Hematopoietic multipotent progenitor cell treated with erythropoietin and hydrocortisone succinate and interleukin-3 and kit ligand, for 6 days (in vitro differentiated cells): ENCODE measurements around the gene THBD.
A peak's percentile ranks its signal among the peaks of the same experiment; 100 is the strongest.

Experiments used
- DNase-seq: peaks from one replicate; pipeline ENCODE4 v3.0.0-alpha.2; 2015

Gene THBD

DNA sequence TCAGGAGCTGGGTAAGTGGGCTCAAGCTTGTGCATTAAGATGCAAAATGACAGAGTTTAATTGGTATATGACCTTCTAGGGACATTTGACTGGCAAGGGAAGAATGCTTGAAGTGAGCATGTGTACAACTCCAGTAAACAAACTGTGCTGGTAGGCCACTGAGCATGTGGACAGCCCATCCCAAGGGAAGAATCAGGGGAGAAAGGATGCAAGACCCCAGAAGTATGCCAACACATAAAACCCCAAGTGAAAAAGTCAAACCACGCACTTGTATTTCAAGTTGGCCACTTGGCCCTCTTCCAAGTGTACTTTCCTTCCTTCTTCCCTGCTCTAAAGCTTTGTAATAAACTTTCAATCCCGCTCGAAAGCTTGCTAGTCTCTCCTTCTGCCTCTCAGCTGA, 10.4 kb upstream of the THBD start:
- peak; percentile 36 for DNase-seq

DNA sequence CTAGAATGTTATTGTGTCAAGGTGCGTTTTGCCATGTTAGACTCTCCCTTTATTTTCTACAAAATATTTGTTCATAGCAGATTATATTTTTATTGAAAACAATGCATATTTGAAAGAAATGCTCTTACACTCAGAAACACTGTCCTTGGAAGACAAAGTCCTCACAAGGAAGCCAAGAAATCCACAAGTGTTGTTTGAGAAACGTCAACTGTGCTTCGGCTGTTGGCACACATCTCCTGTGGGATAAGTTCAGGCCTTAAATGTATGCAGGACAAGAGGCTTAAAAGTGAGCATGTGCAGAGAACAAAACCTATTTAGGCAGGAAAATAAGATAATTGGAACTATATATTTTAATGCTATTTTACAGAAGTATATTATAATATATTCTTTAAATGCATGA, 9.5 kb upstream of the THBD start:
- DNase-seq, result no peak

DNA sequence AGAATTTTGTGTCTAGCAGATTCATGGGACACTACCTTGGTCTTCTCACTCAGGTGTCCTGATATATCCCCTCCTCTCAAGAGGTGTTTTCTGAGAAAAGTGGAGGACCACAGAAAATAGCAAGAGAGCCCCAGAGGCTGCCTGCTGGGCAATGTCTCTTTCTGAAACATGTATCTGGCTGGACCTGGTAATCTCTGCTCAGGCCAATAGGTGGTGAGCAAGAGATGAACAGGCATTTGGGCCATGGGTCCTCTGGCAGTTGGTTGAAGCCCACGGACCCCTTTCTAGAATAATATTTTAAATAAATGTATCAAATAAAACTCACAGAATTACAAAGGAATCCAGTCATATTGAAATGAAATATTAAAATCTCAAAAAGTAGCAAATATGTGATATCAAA, 8.8 kb upstream of the THBD start:
- no peak for DNase-seq

DNA sequence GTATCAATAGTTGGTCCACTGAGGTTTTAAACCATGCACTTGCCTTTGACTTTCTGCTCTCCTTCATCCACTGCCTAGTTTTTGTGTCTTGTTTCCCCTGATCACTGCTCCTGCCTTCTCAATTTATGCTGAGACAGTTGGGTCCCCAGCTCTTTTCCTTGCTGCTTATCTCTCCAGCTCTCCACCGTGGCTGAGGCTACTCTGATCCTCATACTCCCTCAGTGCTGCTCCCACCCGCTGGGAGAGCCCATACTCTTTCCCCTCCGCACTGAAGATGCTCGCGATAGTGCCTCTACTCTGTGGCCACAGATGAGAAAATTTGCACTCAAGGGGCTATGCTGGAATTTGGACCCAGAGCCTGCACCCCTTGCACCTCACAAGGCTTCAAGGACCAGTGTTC, 3.4 kb upstream of the THBD start:
- no peak for DNase-seq

DNA sequence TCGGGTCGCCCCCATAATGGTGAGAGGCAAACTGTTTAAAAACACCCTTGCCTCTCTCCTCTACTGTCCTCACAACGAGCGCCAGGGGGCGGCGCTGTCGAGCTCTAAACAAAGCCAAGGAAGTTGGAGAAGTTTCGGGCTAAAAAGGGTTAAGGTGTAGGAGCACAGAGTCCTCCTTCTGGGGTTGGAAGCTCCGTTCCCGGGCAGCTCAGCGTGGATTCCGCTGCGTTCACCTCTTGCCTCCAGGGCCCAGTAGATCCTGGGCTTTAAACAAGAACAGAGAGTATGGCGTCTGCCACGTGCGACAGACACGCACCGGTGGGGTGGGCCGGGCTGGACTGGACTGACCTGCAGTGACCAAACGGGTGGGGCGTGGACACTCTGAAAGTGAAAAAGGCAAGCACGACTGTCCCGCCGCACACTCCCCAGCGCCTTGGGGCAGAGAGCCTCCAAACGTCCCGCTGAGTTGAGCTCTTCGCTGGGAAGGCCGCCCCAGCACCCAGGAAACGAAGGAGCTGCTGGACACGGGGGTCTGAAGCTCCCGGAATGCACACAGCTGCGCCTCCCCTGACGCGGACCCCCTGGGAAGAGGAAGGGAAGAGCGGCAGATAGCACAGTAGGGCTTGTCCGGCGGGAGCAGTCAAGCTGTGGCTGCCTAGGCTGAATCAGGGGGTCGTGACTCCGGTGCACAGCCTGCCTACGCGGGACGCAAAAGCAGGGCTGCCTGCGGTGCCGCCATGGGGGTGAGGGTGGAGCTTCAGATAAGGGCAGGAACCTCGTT, 1.6 kb upstream of the THBD start:
- peak; percentile 87 for DNase-seq

DNA sequence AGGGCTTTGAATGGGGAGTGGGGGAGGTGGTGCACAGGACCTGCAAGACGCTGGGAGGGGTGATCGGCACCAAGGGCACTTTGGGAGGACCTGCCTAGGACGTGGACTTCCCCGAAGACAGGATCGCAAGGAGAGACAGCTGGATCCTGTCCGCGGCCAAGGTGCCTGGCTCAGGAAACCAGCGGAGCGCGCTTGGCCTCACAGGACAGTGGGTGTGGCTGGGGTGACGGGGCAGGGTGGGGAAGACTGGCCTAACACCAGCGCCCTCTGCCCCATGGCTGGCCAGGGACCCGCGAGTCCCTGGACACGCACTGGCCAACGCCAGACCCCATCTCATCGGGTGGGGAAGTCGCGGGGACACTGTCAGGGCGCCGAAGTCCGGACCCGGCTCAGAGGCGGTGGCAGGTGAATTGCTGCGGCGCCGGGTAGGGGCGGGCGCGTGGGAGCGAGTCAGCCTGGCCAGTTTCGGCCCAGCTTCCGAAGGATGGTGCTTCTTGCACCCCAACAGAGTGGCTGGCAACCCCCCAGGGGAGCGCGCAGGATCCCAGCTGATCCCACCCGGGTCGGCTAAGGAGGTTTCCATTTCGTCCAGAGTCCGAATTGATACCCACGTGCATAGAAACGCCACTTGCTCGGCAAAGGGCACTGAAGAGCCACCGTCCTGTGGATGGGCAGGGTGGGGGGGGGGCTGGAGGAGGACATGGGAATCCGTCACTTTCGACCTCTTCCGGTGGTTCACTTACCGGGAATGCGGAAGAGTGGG, 785 bp upstream of the THBD start:
- DNase-seq, result peak; percentile 30

DNA sequence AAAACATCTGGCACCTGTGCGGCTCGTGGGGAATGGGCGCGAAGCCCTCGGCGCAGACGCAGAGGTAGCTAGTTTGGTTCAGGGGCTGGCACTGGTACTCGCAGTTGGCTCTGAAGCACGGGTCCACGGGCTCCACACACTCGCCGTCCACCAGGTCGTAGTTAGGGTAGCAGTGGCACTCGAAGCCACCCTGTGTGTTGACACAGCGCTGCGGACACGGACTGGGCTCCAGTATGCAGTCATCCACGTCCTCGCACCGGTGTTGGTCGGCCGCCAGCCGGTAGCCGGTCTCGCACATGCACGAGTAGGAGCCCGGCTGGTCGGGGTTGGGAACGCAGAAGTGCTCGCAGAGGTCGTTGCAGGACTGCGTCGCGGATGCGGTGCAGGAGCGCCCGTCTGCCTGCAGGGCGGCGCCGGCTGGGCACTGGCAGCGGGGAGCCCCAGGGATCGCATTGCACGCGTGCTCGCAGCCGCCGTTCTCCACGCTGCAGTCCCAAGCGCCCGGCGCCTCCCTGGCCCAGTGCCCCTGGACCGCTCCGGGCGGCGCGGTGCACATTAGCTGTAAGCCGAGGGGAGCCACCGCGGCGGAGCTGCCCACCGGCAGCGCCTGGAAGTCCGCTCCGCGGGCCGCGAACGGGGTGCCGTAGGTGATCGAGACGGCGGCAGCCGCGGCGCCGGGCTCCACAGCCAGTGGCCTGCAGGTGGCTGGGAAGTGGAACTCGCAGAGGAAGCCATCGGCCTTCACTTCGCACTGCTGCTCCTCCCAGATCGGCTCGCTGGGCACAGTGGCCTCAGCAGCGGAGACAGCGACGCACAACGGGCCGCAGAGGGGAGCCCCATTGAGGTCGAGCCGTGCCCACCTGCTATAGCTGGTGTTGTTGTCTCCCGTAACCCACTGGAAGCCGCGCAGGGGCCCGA, 930 bp downstream of the THBD start:
- peak; percentile 80 for DNase-seq

DNA sequence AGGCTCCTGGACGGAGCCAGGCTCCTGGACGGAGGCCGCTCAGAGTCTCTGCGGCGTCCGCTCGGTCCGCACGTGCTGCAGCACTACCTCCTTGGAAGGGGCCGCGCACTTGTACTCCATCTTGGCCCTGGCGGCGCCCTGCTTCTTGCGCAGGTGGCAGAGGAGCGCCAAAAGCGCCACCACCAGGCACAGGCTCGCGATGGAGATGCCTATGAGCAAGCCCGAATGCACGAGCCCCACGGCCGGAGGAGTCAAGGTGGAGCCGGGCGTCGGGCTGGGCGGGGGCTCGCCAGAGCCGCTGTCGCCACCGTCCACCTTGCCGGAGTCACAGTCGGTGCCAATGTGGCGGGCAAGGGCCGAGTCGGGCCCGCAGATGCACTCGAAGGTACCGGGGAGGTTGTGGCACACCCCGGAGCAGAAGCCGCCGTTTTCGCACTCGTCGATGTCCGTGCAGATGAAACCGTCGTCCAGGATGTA, 1.7 kb downstream of the THBD start:
- DNase-seq, result peak; percentile 43

DNA sequence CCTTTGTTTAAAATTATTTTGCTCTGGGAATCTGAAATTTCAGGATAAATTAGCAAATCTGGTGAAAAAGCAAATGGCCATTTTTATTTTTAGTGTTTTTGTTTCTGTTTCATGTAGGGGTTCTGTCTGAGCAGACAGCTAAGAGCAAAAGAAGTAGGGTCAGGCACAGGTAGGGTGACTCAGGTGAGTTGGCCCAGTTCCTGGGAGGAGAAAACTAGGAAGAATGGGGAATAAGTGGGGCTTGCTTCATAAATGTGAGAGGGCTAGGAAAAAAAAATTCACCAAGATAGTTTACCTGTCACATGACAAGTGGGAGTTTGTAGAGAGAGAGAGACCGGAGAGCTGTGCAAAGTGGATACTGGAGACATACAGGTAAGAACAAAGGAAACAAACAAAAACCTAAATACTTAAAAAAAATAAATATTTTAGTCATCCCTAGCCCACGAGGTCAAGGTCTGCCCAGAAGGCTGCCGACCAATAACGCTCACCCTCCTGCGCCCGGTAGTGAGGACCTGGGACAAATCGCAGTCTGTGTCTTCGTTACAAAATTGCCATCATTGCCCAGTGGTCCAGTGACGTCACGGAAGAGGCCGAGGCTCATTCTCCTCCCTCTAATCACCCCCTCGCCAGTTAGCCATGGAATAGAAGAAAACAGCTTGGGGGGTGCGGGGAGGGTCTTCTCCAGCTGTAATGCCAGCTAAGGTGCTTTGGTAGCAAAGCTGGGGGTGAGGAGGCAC, 2.3 kb downstream of the THBD start:
- DNase-seq, result no peak

DNA sequence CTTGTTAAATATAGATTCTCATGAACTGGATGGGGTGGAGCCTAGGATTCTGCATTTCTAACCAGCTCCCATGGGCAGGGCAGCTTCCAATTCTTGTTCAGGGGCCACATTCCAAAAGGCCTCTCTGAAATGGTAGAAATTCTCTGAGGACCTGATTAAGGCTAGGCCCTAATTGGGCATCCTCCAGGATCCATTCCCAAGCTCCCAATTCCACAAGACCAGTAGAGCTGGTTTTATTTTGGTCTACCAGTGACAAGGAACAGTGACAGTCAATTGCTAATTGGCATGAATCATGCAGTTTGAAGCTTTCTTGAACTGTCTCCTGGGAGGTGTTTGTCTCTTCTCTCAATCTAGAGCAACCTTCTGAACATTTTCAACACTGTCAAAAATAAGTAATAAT, 3.0 kb downstream of the THBD start:
- DNase-seq, result no peak

DNA sequence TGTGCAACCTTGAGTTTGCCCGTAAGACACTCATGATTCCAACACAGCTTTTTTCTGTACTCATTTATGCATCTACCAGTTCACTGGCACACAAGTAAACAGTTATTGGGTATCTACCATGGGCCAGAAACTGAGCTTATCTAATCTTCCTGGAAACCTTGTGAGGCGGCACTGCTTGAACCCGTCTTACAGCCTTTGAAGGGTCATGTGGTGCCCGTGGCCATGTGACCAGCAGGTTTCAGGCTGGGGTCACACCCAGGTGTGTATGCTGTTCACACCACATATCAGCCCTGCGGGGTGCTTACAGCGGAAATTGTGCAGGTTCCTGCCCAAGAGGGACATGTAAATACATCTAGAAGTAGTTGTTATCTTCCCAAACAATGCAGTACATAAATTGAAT, 6.1 kb downstream of the THBD start:
- DNase-seq, result peak; percentile 67

DNA sequence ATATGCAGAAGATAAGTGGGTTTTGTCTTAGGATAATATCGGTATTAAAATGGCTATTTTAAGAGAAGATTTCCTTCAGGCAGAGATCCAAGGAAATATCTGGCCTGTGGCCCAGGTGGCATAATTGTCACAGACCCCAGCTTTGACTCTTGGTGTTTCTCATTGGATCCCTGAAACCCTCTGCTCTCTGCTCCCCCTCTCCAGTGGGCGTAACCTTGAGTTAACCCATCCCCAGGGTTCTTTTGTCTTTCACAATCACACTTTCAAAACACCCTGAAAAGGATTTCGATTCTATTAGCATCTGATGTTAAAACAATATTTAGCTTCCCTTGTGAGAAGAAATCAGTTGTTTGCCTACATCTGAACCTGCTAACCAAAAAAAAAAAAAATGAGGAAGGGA, 7.2 kb downstream of the THBD start:
- DNase-seq, result no peak

DNA sequence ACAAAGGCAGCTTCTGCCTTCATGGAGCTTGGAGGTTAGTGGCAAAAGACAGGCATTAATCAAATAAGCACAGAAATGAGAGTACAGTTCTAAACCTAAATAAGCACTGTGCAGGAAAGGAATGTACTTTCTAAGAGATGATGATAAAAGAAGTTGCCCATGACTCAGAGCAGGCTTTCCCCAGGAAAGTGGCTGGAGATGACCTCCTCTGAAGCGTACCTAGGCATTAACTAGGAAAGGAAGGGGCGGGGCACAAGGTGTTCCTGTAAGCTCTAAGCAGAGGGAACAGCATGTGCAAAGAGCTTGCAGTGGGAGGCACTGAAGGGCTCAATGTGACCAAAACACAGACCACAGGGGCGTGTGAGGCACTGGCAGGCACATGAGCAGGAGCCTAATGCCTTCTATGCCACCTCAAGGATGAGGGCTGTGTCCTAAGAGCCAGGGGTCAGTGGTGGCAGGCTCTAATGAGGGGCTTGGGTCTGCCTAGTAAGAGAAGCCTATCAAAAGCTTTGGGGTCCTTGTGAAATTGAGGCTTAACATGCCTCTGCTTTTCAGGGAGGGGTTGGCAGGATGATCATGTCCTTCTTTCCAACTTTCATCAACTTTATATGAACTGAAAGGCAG, 9.5 kb downstream of the THBD start:
- DNase-seq, result no peak

DNA sequence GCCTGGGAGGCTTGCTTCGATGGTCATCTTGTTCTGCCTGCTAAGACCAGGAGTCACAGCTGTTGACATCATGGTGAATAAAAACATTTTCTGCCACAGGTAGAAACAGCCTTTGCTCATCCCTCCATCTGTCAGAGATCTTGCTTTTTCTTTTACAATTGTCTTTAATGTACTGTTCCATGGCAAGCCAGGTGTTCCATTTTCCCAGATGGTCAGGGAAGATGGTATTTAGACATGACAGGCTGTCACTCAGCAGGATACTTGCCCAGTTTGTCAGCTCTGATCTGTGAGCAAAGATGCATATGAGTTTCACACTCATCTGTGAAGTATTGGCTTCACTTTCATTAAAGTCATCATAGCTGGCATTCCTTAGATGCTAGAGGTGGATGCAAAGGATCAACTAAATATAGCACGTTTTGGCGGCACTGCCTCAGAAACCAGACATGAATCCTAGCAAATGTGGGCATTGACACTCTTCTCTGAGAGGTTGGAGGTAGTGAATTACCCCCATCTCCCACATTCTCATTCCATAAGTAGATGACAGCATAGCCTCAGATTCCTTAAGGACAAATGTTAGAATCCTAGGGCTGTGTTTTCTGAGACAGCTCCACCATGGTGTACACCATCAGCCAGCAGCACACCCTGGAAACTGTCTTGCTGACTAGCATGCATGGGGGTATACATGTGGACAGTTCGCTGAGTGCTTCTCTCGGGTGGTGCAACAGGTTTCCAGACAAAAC, 10.2 kb downstream of the THBD start:
- DNase-seq, result no peak

DNA sequence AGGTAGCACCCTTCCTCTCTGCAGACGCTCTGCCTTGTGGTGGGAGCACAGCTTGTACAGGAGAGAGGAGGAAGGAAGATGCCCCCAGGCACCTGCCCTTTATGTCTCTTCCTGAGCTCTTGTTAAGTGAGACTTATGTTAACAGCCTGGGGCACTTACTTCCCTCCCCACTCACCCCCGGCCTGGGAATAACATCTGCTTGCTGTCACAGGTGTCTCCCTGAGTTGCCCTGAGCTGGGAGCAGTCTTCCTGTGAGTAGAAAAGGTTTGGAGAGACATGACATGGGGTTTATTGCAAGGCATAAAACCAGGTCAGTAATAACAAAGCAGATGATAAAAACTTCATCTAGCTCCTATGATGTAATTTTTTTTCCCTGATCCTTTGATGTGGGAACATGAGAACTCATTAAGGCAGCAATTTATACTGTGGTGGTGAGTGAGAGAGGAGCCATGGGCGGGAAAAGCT, 12.4 kb downstream of the THBD start:
- DNase-seq, result no peak

DNA sequence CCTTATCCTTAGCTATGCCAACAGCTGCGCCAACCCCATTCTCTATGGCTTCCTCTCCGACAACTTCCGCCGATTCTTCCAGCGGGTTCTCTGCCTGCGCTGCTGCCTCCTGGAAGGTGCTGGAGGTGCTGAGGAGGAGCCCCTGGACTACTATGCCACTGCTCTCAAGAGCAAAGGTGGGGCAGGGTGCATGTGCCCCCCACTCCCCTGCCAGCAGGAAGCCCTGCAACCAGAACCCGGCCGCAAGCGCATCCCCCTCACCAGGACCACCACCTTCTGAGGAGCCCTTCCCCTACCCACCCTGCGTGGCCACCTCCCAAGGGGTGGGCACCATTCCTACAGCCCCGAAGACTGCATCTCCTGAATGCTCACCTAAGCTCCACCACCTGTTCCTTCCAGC, 13.1 kb downstream of the THBD start:
- no peak for DNase-seq

DNA sequence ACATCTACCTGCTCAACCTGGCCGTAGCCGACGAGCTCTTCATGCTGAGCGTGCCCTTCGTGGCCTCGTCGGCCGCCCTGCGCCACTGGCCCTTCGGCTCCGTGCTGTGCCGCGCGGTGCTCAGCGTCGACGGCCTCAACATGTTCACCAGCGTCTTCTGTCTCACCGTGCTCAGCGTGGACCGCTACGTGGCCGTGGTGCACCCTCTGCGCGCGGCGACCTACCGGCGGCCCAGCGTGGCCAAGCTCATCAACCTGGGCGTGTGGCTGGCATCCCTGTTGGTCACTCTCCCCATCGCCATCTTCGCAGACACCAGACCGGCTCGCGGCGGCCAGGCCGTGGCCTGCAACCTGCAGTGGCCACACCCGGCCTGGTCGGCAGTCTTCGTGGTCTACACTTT, 13.7 kb downstream of the THBD start:
- DNase-seq, result no peak

DNA sequence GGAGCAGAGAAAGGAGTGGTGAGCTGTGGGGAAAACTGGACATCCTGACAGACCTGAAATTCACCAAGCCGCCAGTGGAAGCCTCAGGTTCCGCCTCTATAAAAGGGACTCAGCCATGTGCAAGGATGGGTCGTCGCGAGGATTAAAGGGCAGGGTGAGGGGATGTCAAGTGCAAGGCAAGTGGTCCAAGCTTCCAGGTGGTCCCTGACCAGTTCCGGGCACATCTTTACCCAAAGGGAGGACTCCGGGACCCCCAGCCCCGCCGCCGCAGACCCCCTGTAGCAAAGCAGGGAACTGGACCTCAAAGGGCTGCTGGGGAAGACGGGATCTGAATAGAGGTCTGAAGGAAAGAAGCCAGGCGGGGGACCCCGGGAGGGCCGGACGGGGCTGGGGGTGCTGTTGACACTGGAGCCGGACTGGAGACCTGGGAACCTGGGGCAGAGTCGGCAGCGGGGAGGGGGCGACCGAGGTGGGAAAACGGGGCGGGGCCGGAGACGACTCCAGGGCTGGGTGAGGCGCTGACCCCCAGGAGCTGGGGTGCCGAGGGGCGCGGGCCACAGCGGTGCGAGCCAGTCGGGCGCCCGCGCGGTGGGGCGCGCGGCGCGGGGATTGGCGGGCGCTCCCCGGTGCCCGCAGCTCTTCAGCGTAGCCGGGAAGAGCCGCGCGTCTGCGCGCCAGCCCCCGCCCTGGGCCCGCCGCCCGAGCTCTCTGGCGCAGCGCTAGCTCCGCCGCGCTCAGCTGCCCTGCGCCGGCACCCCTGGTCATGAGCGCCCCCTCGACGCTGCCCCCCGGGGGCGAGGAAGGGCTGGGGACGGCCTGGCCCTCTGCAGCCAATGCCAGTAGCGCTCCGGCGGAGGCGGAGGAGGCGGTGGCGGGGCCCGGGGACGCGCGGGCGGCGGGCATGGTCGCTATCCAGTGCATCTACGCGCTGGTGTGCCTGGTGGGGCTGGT, 14.5 kb downstream of the THBD start, which contains the start of gene SSTR4:
SSTR4 (plus strand) TSS at position 592 of the 951 bp plus-strand sequence; CDS start at position 764, 172 bp downstream.
- no peak for DNase-seq

DNA sequence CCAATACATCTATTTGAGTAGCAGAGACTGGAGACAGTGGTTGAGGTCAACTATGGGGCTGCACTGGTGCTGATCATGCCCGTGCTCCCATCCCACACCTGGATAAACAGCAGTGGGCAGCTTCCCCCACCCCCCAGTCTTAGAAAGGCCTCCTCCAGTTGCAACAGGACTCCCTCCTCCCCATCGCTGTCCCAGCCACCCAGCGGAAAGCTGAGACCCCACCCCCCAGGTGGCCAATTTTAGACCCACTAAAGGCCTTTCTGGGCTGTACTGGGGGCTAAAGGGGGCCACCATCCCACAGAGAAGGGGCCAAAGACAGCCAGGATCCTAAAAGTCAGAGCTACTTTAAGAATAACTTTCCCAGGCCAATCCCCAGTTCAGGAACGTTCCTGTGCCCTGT, 15.6 kb downstream of the THBD start:
- no peak for DNase-seq

DNA sequence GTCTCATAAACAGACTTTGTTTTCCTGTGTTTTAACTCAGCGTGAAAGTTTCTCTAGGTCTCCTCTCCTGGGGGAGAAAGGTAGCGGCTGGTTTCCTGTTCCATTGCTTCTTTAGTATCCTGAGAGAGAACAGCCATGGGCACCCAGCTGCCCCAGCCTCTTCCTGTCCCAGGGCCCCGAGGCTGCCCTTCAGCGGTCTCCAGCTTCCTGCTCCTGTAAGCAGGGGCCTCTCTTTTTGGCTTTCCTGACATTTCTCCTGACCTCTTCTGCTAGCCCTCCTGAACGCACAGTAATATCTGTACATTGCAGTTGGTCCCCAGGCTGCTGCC, 16.8 kb downstream of the THBD start:
- no peak for DNase-seq
